Astrocyte of the spinal cord (primary cell): ENCODE data around the gene GNA14.

Experiments used
- DNase-seq: peaks from one replicate; pipeline ENCODE4 v3.0.0; 2011; ENCODE audit warnings: low read depth, low spot score
- H3K4me3 ChIP-seq: 2 replicates; pipeline ENCODE4 v1.5.1; 2011; ENCODE audit warnings: low read depth, mild to moderate bottlenecking, low read length, moderate library complexity
- CTCF ChIP-seq: IDR thresholded peaks from 2 replicates; pipeline ENCODE4 v1.5.1; 2012; ENCODE audit warnings: low read depth, mild to moderate bottlenecking, low read length, inconsistent platforms
- in situ Hi-C: cut with HindIII; loops from 2 replicates; pipeline ENCODE4 v1.10.0; 2017; ENCODE audit warnings: low sequenced_read_pairs

The GNA14 gene

DNA sequence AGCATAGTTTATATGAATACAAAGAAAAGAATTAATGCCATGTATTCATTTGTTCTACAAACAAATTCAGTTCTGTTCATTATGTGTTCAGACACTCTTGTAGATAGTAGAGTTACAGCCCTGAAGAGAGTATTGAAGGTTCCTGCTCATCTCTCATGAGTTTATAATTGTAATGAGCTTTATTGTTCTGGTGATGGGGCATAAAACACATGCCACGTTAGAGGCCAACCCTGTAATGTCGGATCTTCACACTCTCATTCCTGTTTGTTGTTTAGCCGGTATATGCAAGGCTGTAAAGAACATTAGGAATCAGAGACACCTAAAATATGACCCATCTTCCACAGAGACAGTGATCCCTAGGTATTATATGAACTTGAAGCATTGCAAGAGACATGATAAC lies 256.3 kb downstream of the GNA14 start:
- in situ Hi-C loops = no loop called here
- DNase-seq = no peak
- no peak for TF ChIP-seq CTCF
- no peak overlapping the region for H3K4me3 ChIP-seq

GRCh38 chr9:77386187-77386586 lies 261.9 kb downstream of the GNA14 start:
- TF ChIP-seq CTCF = no peak
- H3K4me3 ChIP-seq = no peak overlapping the region
- peak; percentile 22 for DNase-seq
- in situ Hi-C loops = no loop called here

DNA sequence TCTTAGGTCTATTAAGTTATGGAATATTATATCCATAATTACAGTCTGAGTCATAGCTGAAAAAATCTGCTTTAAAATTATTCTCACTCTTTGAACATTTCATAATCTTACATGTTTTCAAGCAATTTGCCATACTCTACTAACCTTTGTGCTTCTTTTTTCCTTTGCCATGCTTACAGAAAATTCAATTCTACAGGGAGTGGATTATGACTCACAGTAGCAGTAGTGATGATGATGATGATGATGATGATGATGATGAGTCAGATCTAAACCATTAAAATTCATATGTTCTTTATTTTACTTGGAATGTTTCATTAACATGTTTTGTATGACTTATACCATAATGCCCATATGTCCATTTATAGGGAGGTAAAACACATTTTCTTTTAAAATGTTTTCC lies 263.7 kb downstream of the GNA14 start:
- DNase-seq = peak; percentile 47
- no peak for TF ChIP-seq CTCF
- in situ Hi-C loops = no loop called here
- H3K4me3 ChIP-seq = no peak overlapping the region

DNA sequence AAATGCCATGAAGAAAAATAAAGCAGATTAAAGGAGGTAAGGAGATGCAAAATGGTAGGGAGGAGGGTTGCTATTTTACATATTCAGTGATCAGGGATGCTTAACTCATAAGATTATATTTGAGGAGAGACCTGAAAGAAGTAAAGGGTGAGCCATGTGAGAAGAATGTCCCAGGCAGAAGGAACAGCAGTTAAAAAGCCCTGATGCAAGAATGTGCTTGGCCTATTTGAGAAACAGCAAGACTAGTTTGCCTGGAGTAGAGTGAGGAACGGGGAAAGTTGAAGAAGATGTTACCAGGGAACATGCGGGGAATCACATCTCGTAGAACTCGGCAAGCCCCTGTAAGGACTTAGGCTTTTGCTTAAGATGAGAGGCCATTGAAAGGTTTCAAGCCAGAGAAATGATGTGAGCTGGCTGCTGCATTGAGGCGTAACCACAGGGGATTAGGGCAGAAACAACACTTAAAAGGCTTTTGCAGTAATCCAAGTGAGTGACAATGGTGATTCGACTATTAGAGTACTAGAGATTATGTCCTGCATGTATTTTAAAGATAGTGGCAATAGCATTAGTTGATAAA lies 272.1 kb downstream of the GNA14 start:
- in situ Hi-C loops = no loop called here
- DNase-seq = no peak
- H3K4me3 ChIP-seq = no peak overlapping the region
- TF ChIP-seq CTCF = no peak

DNA sequence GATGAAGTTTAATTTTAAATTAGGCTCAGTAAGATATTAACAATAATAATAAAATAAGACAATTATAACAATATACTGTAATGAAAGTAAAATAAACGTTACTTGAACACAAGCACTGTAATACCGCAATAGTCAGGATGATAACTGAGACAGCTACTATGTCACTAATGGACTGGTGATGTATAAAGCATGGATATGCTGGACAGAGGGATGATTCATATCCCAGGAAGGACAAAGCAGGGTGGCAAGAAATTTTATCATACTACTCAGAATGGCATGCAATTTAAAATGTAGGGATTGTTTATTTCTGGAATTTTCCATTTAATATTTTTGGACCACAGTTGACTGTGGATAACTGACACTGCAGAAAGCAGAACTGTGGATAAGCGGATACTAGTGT lies 273.9 kb downstream of the GNA14 start:
- H3K4me3 ChIP-seq = no peak overlapping the region
- no peak for DNase-seq
- in situ Hi-C loops = no loop called here
- TF ChIP-seq CTCF = no peak
